ENCODE measurements around the gene CORO2B.

DNA sequence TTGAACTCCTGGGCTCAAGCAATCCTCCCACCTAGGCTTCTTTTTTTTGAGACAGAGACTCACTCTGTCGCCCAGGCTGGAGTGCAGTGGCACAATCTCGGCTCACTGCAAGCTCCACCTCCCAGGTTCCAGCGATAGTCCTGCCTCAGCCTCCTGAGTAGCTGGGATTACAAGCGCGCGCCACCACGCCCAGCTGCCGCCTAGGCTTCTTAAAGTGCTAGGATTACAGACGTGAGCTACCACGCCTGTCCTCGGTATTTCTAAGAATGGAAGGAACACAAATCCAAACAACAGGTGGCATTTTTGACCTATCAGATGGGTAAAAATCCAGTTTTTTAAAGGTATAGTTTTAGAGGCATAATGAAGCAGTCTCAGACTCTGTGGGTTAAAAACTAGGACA lies 128.1 kb downstream of the CORO2B start:
- TF ChIP-seq EZH2 (IDR thresholded peaks at IDR 0.05) (no peak), POLR2AphosphoS5 (IDR thresholded peaks at IDR 0.05; ENCODE audit: borderline replicate concordance, low read depth, low read length) (no peak)

All from SK-N-MC (cell line).